Testis (tissue), 2 donors: ENCODE measurements around the gene PRR5.

ENCODE experiments used
- CTCF ChIP-seq, 3 experiments: fragments of 450-650 bp in 2 of 3; fragments of 200-600 bp in 1 of 3; sonication (generic) in 1 of 3; IDR thresholded peaks; one replicate each; pipeline ENCODE4 v1.5.1; 2016 to 2019; ENCODE audit warnings: antibody characterized with exemption in 3 of 3, mild to moderate bottlenecking in 2 of 3, moderate library complexity in 1 of 3
- POLR2A ChIP-seq: fragments of 450-650 bp; IDR thresholded peaks from one replicate; pipeline ENCODE4 v1.6.1; 2017; ENCODE audit warnings: antibody characterized with exemption, mild to moderate bottlenecking, moderate library complexity

GRCh38 chr22:44703255-44703870 lies 1.4 kb downstream of the PRR5 start:
- TF ChIP-seq CTCF (IDR thresholded peaks at IDR 0.05) (no peak), POLR2A (no peak)
